Forelimb muscle (tissue), 1 donor: Measurements from ENCODE around the gene MBD3. TPM values are rescaled to one million over a fixed set of nuclear protein-coding genes. Genes with fewer than 3 reads are reported as not detected.

Experiments used
- DNase-seq: peaks from one replicate; pipeline ENCODE4 v3.0.0-alpha.2; 2013; ENCODE audit warnings: low read depth
- polyA plus RNA-seq: library from polyadenylated mRNA; unstranded; fragments of 120-200 nt; gene quantifications from one replicate; pipeline ENCODE4 v1.2.1, GENCODE V29; 2013; ENCODE audit not compliant: insufficient read length

Gene MBD3
- polyA plus RNA-seq, 1 donor = 62.6 TPM

DNA sequence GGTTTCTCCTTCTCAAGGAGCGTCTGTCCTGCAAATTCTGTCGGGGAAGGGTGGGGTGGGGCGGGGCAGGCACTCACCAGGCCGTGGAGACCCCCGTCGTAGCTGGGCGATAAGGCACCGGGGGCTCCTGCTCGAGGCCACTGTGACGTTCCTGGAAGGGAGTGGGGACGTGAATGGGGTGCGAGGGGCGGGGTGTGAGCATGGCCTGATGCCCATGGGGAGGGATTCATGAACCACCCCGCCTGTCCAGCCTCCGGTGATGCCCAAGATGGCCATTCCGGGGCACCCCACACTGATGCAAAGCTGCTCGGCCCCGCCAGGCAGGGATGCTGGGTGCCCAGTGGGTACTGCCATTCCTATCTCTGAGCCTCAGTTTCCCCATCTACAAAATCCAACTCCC, 27.0 kb upstream of the MBD3 start:
- DNase-seq = no peak

DNA sequence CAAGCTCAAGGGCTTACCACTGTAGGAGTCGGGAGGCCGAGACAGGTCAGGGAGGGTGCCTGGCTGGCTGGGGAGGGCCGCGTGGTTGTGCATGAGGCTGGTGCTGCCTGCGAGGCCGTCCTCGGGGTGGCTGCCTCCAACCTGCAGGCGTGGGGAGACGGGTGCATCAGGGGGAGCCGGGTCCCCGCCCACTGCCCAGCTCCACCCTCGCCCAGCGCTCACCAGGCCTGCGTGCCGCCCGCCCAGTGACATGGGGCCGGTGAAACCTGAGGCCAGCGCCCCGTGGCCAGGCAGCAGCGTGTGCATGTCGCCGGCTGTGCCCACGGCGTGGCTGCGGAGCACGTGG, 26.4 kb upstream of the MBD3 start:
- no peak for DNase-seq

DNA sequence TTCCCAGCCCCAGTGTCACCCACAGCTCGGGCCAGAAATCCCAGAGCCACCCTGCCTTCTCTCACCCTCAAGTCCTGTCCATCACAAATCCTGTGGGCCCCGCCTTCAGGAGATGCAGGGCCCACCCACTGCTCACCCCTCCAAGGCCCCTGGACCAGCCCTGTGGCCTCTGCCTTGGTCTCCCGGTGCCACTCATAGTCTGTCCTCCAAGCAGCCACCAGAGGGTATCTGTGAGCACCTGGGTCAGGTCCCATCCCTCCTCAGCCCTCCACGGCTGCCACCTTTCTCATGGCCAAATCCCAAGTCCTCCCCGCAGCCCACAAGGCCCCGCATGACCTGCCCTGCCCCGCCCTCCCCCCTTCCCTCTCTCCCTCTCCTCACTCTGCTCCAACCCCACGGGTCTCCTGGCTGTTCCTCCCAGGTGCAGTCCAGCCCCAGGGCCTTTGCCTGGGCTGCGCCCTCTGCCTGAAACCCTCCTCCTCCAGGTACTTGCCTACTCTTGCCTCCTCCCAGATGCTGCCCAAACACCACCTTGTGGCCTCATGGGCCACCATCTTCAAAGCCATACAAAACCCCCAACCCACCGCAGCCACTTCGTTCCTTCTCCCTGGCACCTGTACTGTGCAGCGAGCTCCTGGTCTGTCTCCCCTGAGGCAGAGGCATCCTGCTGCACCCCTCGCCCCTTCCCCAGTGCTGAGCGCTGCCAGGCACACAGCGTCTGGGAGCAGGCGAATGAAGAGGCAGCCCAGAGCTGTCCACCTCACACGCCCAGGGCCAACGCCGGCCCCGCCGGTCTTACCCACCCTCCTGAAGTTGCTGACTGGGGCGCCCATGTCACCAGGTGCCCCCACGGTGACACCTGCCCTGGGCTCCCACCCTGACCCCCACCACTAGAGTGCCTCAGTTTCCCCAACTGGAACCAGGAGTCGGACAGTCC, 25.8 kb upstream of the MBD3 start:
- DNase-seq = no peak

DNA sequence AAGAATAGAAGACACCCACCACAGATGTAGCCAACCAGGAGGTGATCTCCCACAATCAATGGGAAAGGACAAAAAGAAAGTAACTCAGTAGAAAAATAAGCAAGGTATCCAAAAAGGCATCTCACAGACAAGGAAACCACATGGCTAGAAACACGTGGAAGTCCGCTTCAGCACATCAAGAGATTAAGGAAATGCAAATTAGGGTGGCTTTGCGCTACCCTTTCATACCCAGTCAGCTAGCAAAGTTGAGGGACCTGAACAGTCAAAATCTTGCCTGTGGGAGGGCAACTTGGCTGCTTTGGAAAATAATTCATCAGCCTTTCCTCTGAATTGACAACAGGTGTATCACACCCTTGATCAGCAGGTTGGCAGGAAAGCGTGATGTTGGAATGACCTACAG, 24.2 kb upstream of the MBD3 start:
- no peak for DNase-seq

DNA sequence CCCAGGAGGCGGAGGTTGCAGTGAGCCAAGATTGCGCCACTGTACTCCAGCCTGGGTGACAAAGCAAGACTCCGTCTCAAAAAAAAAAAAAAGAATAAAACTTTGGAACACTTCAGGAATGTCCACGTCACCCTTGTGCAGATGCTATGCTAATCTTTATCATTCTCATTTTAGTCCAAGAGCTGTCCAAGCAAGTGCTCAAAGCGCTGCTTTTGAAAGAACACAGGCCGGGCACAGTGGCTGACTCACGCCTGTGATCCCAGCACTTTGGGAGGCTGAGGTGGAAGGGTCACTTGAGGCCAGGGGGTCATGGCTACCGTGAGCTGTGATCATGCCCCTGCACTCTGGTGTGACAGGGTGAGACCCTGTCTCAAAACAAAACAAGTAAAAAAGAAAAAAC, 23.7 kb upstream of the MBD3 start:
- no peak for DNase-seq

DNA sequence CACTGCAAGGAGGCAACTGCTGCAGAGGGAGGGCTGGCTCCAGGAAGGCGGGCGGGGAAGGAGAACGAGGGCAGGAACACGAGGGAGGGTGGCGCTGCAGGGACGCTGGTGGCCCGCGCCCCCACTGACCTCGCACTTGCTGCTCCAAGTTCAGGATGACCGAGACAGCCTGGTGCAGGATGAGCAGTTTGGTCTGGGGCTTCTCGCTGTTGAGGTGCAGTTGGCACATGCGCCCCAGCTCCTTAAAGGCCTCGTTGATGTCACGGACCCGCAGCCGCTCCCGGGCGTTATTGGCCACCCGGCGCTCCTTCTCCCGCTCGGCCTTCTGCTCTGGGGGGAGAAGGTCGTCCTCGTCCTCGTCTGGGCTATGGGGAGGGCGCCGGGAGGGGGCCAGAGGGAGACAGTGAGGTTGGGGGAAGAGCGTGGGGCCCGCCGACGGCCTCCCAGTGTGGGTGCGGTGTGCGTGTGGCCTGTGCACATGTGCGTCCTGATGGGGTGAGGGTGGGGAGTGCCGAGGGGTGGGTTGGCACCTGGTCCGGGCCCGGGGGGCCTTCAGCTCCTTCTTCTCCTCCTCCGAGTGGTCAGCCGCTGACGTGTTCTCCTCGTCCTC, 22.6 kb upstream of the MBD3 start:
- no peak for DNase-seq

DNA sequence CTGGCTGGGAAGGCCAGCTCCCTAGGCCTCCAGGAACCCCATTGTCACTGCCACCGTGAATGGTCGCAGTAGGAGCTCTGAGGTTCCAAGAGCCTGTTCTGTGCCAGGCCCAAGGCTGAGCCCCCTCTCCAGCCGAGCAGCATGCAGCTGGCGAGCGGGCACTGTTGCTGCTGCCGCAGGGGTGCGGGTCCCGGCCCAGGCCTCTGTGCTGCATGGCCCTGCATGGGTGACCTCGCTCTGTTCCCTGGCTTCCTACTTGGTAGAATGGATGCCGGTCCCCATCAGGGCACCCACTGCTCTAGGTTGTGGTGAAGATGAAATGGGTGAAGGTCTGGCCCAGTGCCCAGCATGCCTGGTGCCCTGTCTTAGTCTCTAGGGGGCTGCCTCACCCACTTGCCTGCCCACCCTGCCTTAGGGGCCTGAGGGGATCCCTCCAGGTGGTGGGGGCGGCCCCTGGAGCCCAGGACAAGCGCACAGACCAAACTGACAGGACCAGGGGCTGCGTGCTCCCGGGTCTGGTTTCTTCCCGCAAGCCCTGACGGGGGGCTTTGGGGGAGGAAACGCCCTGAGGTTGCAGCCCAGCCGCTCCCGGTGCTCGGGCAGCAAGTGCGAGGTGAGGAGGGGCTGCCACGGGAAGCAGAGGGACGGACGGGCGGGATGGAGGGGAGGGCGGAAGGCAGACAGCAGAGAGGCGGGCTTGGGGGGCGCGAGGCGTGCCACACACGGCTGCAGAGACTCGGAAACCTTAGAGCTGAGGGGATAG, 21.3 kb upstream of the MBD3 start:
- DNase-seq = no peak

DNA sequence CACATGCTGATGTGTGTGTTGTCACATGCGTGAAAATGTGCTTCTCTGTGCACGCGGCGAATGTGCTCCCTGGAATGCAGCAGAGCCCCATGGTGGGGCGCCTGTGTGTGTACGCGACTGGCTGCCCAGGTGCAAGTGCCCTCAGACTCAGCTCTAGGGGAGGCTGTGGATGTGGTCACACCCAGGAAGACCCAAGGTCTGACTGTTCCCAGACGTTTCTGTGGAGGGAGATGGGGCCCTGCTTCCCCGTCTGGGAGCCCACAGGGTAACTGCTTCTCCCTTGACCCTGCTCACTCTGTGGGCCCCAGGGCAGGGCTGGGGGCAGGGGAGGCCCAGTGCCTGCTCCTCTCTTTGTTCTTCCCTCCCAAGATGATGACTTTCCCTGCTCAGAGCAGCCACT, 20.5 kb upstream of the MBD3 start:
- no peak for DNase-seq

DNA sequence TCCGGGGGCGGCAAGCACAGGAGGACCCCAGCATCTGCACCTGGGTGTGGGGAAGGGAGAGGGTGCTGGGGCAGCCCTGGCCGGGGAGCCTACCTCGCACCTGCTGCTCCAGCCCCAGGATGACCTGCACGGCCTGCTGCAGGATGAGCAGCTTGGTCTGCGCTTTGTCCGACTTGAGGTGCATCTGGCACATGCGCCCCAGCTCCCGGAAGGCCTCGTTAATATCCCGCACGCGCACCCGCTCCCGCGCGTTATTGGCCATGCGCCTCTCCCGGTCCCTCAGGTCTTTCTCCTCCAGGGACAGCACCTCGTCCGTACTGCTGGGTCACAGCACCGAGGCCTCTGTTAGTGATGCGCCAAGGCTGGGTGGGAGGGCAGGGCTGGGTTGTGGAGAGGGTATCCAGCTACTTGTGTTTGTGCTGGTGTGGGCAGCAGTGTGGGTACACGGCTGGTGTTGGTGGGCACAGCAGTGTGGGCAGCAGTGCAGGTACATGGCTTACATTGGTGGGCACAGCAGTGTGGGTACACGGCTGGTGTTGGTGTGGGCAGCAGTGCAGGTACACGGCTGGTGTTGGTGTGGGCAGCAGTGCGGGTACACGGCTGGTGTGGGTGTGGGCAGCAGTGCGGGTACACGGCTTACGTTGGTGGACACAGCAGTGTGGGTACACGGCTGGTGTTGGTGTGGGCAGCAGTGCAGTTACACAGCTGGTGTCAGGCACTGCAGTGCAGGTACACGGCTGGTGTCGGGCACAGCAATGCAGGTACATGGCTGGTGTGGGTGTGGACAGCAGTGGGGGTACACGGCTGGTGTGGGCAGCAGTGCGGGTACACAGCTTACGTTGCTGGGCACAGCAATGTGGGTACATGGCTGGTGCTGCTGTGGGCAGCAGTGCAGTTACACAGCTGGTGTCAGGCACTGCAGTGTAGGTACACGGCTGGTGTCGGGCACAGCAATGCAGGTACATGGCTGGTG, 19.7 kb upstream of the MBD3 start:
- DNase-seq = no peak

DNA sequence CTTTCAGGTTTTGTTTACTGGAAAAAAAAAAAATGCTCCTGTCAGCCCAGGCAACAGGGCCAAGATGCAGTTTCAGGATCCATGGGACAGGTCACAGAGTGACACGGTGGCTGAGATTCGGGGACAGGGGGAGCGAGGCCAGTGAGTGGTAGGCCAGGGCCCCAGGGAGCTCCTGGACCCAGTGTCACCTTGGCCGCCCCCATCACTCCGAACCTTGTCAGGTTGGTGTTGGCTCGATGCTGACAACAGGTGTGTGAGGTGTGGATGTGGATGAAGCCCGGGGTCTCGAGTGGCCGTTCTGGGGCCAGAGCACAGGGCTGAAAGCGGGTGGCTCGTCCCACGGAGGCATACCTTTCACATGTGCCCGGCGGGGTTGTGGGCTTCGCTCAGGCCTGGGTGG, 18.7 kb upstream of the MBD3 start:
- DNase-seq = no peak

DNA sequence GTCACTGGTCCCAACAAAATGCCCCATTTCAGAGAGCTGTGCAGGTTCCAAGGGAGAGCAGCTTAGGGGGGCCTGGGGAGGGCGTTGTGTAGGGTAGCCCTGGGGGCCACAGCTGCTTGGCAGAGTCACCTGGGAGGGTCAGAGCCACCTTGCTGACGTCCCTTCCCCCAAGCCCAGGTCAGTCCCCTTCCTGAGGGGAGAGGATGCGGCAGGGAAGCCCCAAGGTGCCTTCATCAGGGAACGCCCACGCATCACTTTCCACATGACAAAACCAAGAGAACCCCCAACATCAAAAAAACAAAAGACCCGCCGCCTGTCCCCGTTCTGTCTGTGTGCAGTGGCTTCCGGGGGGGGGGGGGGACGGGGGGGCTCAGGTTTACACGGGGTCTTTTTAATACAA, 17.9 kb upstream of the MBD3 start:
- DNase-seq = no peak

DNA sequence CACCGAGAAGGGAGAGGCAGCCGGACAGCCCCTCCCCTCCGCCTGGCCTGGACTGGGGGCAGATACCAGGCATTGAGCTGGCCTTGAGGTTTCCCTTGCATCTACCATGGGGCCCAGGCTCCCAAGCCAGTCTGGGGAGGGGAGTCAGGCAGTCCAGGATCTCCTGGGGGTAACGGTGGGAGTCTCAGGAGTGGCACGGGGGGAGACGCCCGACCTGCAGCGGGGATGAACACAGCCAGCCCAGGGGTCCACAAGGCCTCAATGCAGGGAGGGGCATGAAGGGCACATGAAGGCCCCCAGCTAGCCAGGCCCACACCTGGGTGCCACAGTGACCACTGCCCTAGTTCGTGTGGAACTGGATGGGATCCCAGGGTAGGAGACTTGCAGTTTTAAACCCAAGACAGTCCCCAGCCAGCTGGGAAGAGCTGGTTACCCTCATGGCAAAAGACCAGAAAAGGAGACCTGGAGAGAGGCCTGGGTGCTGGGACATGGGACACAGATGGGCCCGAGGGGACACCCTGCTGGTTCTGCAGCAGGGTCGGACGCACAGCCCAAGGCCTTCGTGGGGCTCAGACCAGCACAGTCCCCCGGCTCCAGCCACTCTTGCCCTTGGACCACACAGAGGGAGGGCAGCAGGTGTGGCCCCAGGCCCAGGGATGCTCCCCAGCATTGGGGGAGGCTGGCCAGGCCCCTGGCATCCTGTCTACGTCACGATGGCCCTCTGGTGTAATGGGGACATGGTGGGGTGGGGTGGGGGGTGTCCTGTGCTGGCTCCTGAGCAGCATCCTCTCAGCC, 17.2 kb upstream of the MBD3 start:
- DNase-seq = no peak

DNA sequence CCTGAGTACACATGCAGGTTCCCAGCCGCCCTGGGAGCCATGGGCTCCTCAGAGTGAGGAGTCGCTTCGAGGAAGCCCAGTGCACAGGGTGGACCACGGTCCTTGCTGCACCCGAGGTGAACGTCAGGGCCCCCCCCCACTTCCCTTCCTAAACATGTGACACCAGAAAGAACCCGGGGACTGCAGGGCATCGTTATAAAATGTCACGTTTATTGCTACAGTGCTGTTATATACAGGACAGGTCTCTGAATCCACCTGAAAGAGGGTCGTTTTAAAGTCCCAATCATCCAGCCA, 16.4 kb upstream of the MBD3 start:
- no peak for DNase-seq

DNA sequence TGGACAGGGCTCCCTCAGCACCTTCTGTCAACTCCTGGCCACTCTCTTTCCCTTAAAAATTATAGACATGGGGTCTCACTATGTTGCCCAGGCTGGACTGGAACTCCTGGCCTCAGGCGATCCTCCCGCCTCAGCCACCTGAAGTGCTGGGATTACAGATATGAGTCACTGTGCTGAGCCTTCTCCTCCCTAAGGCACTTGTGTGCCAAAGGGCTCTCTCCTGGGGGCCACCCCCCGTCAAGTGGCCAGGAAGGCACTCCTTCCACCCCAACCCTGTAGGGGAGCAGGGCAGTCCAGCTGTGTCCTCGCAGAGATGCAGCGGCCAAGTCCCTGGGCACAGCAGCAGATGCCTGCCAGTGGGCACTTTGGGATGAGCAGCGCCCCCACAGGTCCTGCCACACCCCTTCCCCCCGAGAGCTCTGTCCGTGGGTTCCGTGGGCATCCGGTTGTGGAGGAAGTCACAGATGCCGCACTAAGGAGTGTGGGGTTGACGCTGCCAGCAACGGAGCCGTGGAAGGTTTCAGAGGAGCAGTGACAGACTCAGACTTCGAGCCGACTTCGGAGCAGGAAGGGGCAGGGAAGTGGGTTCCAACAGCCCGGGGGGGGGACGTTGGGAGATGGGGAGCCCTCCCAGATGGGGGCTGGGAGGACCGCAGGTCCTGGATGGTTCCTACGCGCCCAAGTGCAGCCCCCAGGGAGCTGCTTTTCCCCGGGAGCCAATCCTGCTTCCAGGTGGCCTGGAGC, 15.9 kb upstream of the MBD3 start:
- DNase-seq = no peak

DNA sequence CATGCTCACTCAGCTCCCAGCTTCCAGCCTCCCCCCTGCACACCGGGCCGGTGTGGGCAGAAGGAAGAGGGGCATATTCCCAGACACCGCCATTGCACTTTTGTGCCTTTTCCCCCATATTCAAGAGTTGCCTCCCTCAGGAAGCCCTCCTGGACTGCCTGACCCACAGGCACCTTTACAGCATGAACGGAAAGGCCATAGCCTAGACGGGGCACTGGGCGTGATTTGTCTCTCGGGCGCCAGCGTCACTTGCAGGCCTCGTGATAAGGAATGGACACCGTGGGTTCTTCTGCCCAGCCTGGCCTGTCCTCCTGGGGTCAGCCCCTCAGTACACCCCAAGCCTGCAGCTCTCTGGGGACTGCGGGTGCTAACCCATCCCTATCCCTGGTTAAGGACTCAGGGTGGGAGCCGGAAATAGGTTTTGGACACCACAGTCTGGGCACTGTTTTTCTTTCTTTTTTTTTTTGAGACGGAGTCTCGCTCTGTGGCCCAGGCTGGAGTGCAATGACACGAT, 13.5 kb upstream of the MBD3 start:
- DNase-seq = no peak

DNA sequence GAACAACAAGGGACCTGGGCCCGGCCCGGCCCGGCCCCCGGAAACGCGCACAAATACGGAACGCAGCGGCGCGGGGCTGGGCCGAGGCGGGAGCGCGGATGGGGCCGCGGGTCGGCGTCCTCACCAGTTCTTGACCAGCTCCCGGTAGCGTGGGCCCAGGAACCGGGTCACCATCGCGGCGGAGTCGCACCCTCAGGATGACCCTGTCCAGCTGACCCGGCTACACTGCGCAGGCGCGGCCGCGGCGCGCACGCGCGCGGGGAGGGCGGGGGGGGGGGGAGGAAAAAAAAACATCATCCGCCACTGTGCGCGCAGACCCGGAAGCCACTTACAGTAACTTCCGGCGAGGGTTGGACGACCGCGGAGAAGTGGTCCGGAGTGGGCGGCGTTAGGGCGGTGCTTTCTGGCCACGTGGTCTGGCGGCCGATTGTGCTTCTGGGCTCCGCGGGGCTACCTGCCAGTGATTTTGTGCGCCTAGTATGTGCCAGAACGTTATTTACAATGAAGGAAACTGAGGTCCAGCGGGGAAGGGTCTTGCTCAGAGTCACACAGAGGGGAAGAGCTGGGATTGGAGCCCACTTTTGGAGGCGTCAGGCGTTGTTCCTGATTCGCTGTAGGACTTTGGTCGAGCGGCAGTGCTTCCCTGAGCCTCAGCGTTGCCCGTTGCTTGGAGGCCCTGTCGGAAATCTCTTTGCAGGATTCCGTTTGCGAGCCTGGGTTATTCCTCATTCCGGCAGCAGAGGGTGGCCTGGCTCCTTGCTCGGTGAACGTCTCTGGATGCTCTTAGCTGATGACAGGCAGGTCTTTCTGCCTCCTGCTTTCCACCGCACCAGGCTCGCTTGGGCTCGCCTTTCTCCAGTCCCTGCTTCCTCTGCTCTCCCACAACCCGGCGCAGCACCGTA, 12.8 kb upstream of the MBD3 start, which contains the start of gene UQCR11:
Gene UQCR11 (minus strand): TSS at position 227 of the 902 bp plus-strand sequence. CDS start 53 bp downstream, at position 174.
- peak; percentile 91 for DNase-seq

DNA sequence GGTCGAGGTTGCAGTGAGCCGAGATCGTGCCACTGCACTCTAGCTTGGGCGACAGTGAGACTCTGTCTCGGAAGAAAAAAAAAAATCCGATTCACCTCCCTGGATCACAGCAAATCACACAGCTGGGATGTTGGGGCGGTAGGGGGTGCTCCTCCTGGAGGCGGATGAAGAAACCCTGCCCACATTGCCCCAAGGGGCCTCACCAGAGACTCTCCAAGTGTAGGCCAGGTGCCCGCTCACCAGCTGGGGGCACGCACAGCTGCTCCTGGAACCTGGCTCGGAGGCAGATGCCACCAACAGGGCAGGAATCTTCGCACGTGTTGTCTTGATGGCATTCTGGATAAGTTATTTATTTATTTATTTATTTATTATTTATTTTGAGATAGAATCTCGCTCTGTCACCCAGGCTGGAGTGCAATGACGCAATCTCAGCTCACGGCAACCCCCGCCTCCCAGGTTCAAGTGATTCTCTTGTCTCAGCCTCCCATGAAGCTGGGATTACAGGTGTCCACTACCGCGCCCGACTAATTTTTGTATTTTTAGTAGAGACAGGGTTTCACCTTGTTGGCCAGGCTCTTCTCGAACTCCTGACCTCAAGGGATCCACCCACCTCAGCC, 9.5 kb upstream of the MBD3 start:
- DNase-seq = no peak

DNA sequence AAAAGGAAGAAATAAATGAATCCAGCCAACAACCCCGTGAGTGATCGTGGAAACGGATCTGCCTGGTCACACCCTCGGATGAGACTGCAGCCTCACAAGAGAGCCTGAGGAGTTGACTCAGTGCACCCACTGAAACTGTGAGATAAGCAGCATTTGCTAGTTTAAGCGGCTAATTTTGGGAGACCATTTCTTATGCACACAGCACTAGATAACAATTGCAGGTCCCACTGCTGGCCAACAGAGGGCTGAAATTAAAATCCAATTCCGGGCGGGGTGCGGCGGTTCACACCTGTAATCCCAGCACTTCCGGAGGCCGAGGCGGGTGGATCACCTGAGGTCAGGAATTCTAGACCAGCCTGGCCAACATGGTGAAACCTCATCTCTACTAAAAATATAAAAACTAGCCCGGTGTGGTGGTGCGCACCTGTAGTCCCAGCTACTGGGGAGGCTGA, 9.0 kb upstream of the MBD3 start:
- DNase-seq = no peak
